C4-2B (cell line): ENCODE results near the gene WDTC1.

ENCODE experiments used
- CTCF ChIP-seq: fragments of 450-650 bp; conservative IDR thresholded peaks from 2 replicates; pipeline ENCODE4 v1.5.1; 2017; ENCODE audit warnings: mild to moderate bottlenecking
- ZFX ChIP-seq: fragments of 450-650 bp; IDR thresholded peaks from 2 replicates; pipeline ENCODE4 v1.6.1; 2017

GRCh38 chr1:27238032-27238431, 3.6 kb downstream of the WDTC1 start:
- TF ChIP-seq CTCF (no peak), ZFX (no peak)
